SIG-M5 (cell line): ENCODE results near the gene POLR1A.

Experiments used
- DNase-seq: peaks from one replicate; lab custom pipeline; 2025; lab: John Stamatoyannopoulos, UW

POLR1A gene

DNA sequence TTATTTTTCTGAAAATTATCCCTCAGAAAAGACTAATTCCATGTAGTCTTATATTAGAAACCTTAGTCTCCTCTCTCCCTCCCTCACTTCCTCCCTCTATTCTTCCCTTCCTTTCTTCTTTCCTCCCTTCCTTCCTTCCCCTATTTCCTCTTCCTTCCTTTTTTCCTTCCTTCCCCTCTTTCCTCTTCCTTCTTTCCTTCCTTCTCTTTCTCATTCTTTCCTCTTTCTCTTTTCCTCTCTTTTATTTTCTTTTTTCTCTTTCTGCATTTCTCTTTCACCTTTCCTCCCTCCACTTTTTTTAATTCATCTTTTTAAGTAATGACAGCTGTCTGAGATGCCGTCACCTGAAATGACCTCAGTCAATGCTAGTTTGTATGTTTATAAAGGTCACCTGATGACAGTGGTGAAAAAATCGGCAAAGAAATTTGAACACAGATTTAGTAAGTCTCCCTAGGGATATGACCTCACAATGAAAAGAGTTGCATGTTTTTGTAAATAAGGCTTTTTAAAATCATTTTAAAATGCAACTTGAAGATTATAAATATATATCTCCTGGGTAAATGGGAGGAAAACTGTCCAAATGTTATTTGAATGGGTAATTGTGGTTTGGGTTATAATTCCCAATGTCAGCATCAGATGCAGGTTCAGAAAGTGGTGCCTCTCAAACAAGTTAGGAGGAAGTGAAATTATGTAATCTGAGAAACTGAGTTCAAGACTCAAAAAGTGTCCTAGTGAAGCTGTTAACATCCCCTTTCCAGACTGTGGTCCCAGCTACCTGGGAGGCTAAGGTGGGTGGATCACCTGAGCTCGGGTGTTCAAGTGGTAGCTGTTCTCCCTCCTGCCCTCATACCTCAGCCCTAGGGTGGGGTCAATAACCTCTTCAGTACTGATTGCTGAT is 126.6 kb downstream of the POLR1A start:
- DNase-seq: no peak

DNA sequence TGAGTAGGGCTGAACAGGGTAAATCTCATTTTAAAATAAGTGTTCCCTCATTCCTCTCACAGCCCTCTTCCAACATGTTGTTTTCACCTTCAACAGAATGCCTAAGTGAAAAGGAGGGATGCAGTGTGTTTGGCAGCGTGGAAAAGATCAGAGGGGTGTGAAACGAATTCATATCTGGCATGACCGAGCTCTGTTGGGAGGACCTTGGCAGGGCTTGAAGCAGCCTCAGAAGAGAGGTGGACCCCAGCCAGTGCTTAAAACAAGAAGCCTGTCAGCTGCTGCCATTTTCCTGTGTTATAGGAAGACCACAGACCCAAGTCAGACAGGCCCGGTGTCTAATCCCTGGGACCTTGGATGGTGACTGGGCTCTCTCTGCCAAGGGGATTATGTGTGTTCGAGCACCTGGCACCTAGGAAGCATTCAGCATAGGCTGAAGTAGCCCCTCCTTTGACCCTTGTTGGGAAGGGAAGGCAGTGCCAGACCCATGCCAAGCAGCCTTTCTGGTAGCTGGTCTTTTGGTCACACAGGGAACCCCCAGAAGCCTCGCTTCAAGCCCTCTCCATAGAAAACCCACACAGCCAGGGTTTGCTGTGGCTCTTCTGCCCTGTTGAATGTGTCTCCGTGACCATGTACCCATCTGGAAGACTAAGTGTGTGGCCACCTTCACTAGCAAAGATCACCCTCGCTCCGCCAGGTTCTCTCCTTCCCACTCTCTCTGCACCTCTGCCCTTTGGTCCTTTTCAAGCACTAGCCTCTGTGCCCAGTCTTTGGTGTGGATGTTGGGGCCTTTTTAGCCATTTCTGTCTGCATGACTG is 129.4 kb downstream of the POLR1A start:
- DNase-seq: no peak

DNA sequence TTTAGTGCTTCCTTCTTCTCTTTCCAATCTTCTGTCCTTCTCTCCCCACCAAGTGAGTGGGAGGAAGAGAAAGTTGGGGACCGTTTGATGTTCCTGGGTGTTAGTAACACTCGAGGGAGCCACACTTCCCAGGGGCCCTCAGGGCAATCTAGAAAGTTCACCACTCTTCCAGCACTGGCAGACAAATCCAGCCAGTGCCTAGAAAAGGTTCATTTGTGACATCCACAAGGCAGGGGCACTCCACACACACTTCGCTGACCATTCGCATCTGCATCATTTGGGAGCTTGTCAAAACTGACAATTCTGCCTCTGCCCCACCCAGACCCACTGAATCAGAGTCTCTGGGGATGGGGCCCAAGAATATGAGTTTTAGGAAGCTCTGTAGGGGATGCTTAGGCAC is 130.1 kb downstream of the POLR1A start:
- no peak for DNase-seq

GRCh38 chr2:85974390-85974789 is 131.3 kb downstream of the POLR1A start:
- no peak for DNase-seq

GRCh38 chr2:85972355-85972754 is 133.3 kb downstream of the POLR1A start:
- DNase-seq: no peak

- no peak for DNase-seq
Measured at GRCh38 chr2:85971366-85971765, 134.3 kb downstream of the POLR1A start.
